ENCODE results near the gene ALKBH6. TPM values are rescaled to one million over a fixed set of nuclear protein-coding genes. Genes with fewer than 3 reads are reported as not detected.

The ALKBH6 gene
- total and polyA plus RNA-seq, 2 of the 13 experiments (the other 11 are each of a cell fraction or from before 2014, with no cell fraction given) = 13.7 to 18.1 TPM

DNA sequence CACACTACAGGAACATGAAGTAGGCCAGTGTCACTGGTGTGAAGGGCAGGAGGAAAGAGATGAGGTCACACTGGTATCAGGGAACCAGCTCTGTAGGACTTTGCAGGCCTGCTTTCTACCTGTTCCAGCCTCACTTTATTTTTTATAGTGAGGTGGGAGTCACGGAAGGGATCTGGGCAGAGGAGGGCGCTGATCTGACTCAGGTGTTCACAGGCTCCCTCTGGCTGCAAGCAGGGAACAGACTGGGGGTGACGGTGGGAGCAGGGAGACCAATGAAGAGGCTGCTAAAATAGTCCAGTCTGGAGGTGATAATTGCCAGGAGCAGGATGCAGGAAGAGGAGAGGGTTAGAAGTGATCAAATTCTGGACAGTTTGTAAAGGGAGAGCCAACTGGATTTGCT is 37.2 kb upstream of the ALKBH6 start:
- ATAC-seq (peak; percentile 12; the same call in 1 of the 3 replicates), DNase-seq (ENCODE audit: low spot score) (peak; percentile 56), FAIRE-seq (peak; percentile 18)
- H3K79me2 ChIP-seq (ENCODE audit: insufficient read depth, low read length) = peaks cover 12% of the 10 kb centered on the region
- 34% methylated on average over 3 of the region's 3 CpGs for WGBS (ENCODE audit: low lambda C conversion rate)
- in situ Hi-C loops (cut with HindIII; ENCODE audit: extremely low pct_ligation_motif_present, low pct_unique_long_range_greater_than_20kb) = loop anchor here (5.0 kb wide), 1 partner anchor 54 kb away; the partner anchor contains the start of gene SDHAF1
- no peak overlapping the region for H3K4me3 ChIP-seq (replicated peaks in 1 of 3; ENCODE audit: insufficient read depth in 1 of 3, low read depth in 2 of 3, low read length in 3 of 3)
- intact Hi-C loops (cut with micrococcal nuclease; ENCODE audit: unreplicated experiment) = loop anchor here (5.0 to 10.0 kb wide), 2 partner anchors 54 to 1164 kb away; partner anchors contain the start of genes SDHAF1, ZNF383 and ZNF585B
- H3K27me3 ChIP-seq (ENCODE audit: control insufficient read depth in 1 of 2, insufficient read depth in 2 of 2, low read length in 2 of 2) = no peaks in the 10 kb centered on the region; a peak in 1 of 5 replicates
- no peak overlapping the region for H3K27ac ChIP-seq (ENCODE audit: extremely low read length, insufficient read depth, low read length)
- no peaks in the 10 kb centered on the region; a peak in 2 of 5 replicates for H3K36me3 ChIP-seq (replicated peaks in 1 of 2; ENCODE audit: control insufficient read depth in 1 of 2, insufficient read depth in 2 of 2, low read length in 2 of 2)
- H2AFZ ChIP-seq (ENCODE audit: low read length) = no peak overlapping the region
- H4K20me1 ChIP-seq (ENCODE audit: insufficient read depth, low read length) = no peaks in the 10 kb centered on the region
- no peak overlapping the region for H3K9ac ChIP-seq (ENCODE audit: insufficient read depth, low read depth, low read length)
- no TSS peak for BruUV-seq (replicated peaks)
- ChIA-PET POLR2A (no interaction called here), CTCF (ENCODE audit: low intra/inter-chr PET ratio, low total read pairs) (no interaction called here)
- H3K4me1 ChIP-seq (ENCODE audit: insufficient read depth, low read length) = peaks cover 39% of the 10 kb centered on the region
- no peak overlapping the region for H3K4me2 ChIP-seq (ENCODE audit: low read depth, low read length)
- H3K9me3 ChIP-seq (ENCODE audit: low read length) = no peaks in the 10 kb centered on the region
- TF ChIP-seq, protein P1, sequence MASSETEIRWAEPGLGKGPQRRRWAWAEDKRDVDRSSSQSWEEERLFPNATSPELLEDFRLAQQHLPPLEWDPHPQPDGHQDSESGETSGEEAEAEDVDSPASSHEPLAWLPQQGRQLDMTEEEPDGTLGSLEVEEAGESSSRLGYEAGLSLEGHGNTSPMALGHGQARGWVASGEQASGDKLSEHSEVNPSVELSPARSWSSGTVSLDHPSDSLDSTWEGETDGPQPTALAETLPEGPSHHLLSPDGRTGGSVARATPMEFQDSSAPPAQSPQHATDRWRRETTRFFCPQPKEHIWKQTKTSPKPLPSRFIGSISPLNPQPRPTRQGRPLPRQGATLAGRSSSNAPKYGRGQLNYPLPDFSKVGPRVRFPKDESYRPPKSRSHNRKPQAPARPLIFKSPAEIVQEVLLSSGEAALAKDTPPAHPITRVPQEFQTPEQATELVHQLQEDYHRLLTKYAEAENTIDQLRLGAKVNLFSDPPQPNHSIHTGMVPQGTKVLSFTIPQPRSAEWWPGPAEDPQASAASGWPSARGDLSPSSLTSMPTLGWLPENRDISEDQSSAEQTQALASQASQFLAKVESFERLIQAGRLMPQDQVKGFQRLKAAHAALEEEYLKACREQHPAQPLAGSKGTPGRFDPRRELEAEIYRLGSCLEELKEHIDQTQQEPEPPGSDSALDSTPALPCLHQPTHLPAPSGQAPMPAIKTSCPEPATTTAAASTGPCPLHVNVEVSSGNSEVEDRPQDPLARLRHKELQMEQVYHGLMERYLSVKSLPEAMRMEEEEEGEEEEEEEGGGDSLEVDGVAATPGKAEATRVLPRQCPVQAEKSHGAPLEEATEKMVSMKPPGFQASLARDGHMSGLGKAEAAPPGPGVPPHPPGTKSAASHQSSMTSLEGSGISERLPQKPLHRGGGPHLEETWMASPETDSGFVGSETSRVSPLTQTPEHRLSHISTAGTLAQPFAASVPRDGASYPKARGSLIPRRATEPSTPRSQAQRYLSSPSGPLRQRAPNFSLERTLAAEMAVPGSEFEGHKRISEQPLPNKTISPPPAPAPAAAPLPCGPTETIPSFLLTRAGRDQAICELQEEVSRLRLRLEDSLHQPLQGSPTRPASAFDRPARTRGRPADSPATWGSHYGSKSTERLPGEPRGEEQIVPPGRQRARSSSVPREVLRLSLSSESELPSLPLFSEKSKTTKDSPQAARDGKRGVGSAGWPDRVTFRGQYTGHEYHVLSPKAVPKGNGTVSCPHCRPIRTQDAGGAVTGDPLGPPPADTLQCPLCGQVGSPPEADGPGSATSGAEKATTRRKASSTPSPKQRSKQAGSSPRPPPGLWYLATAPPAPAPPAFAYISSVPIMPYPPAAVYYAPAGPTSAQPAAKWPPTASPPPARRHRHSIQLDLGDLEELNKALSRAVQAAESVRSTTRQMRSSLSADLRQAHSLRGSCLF (CRISPR knock-in tag; IDR thresholded peaks at IDR 0.05; ENCODE audit: borderline replicate concordance) = no peak
- TF ChIP-seq, protein P2, sequence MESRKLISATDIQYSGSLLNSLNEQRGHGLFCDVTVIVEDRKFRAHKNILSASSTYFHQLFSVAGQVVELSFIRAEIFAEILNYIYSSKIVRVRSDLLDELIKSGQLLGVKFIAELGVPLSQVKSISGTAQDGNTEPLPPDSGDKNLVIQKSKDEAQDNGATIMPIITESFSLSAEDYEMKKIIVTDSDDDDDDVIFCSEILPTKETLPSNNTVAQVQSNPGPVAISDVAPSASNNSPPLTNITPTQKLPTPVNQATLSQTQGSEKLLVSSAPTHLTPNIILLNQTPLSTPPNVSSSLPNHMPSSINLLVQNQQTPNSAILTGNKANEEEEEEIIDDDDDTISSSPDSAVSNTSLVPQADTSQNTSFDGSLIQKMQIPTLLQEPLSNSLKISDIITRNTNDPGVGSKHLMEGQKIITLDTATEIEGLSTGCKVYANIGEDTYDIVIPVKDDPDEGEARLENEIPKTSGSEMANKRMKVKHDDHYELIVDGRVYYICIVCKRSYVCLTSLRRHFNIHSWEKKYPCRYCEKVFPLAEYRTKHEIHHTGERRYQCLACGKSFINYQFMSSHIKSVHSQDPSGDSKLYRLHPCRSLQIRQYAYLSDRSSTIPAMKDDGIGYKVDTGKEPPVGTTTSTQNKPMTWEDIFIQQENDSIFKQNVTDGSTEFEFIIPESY (CRISPR knock-in tag; IDR thresholded peaks at IDR 0.05) = no peak
- TF ChIP-seq NFYC (CRISPR knock-in tag; IDR thresholded peaks at IDR 0.05) = no peak; the same call in 1 of the 2 replicates
- TF ChIP-seq KDM2A (CRISPR knock-in tag; IDR thresholded peaks at IDR 0.05; ENCODE audit: borderline replicate concordance, low read depth) = peak; percentile 32; the same call in 1 of the 2 replicates
- no peak for TF ChIP-seq ZNF33B (CRISPR knock-in tag; IDR thresholded peaks at IDR 0.05)
- TF ChIP-seq, protein P3, sequence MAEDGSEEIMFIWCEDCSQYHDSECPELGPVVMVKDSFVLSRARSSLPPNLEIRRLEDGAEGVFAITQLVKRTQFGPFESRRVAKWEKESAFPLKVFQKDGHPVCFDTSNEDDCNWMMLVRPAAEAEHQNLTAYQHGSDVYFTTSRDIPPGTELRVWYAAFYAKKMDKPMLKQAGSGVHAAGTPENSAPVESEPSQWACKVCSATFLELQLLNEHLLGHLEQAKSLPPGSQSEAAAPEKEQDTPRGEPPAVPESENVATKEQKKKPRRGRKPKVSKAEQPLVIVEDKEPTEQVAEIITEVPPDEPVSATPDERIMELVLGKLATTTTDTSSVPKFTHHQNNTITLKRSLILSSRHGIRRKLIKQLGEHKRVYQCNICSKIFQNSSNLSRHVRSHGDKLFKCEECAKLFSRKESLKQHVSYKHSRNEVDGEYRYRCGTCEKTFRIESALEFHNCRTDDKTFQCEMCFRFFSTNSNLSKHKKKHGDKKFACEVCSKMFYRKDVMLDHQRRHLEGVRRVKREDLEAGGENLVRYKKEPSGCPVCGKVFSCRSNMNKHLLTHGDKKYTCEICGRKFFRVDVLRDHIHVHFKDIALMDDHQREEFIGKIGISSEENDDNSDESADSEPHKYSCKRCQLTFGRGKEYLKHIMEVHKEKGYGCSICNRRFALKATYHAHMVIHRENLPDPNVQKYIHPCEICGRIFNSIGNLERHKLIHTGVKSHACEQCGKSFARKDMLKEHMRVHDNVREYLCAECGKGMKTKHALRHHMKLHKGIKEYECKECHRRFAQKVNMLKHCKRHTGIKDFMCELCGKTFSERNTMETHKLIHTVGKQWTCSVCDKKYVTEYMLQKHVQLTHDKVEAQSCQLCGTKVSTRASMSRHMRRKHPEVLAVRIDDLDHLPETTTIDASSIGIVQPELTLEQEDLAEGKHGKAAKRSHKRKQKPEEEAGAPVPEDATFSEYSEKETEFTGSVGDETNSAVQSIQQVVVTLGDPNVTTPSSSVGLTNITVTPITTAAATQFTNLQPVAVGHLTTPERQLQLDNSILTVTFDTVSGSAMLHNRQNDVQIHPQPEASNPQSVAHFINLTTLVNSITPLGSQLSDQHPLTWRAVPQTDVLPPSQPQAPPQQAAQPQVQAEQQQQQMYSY (CRISPR knock-in tag; IDR thresholded peaks at IDR 0.05) = no peak
- TF ChIP-seq ZNF546 (CRISPR knock-in tag; conservative IDR thresholded peaks at IDR 0.05) = no peak
- peak; percentile 85; the same call in 1 of the 2 replicates for TF ChIP-seq ZNF709 (CRISPR knock-in tag; IDR thresholded peaks at IDR 0.05)
- no peak for TF ChIP-seq ZNF30 (CRISPR knock-in tag; IDR thresholded peaks at IDR 0.05)
- TF ChIP-seq HOXA5 (CRISPR knock-in tag; IDR thresholded peaks at IDR 0.05) = no peak
- no peak for TF ChIP-seq MAZ (IDR thresholded peaks at IDR 0.05; ENCODE audit: borderline replicate concordance, low read depth, low read length)
- TF ChIP-seq MAZ (CRISPR knock-in tag; IDR thresholded peaks at IDR 0.05; ENCODE audit: low read depth) = 0 out of 2 replicates have a peak, but pooled peaks have one; percentile 33
- no peak for TF ChIP-seq SMYD3 (CRISPR knock-in tag; IDR thresholded peaks at IDR 0.05)
- TF ChIP-seq KAT8 (CRISPR knock-in tag; IDR thresholded peaks at IDR 0.05) = peak; percentile 16; the same call in 1 of the 2 replicates
- peak; percentile 40; the same call in 1 of the 2 replicates for TF ChIP-seq SAP130 (CRISPR knock-in tag; IDR thresholded peaks at IDR 0.05; ENCODE audit: low read depth)

All from HepG2 (cell line).